ENCODE measurements around the gene RNF10.

RNF10 gene

DNA sequence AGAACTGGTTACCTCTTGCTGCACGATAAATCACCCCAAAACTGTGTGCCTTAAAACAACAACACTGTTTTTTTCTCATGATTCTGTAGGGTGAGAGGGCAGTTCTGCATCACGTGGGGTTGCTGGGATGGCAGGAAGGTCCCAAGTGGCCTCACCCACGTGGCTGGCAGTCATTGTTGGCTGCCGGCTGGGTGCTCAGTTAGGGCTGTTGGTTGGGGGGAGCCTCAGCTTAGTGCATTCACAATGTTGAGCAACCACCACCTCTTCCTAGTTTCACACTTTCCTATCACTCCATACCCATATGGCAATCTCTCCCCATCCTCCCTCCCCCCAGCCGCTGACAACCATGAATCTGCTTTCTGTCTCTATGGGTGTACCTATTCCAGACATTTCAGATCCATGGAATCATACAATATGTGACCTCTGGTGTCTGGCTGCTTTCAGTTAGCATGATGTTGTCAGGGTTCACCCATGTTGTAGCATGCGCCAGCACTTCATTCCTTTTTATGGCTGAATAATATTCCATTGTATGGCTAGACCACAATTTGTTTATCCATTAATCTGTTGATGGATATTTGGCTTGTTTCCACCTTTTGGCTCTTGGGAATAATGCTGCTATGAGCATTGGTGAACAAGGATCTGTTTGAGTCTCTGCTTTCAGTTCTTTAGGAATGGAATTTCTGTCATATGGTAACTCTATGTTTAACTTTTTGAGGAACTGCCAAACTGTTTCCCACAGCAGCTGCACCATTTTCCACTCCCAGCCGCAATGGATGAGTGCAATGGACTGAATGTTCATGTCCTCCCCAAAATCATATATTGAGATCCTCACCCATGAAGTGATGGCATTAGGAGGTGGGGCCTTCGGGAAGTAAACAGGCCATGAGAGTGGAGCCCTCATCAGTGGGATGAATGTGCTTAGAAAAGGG is 58.2 kb downstream of the RNF10 start:
- Histone ChIP-seq H3K79me2 (ENCODE audit: low read length) (no peaks in the 10 kb centered on the region), H3K36me3 (replicated peaks; ENCODE audit: low read depth, low read length) (no peaks in the 10 kb centered on the region), H4K20me1 (ENCODE audit: insufficient read depth, low read length) (no peaks in the 10 kb centered on the region), H3K27ac (ENCODE audit: low read length) (no peak overlapping the region), H3K4me1 (ENCODE audit: low read length) (no peaks in the 10 kb centered on the region), H3K27me3 (ENCODE audit: low read depth, low read length) (no peaks in the 10 kb centered on the region; the same call in 1 of the 2 replicates), H3K9me3 (ENCODE audit: insufficient read depth, low read length) (no peaks in the 10 kb centered on the region), H2AFZ (ENCODE audit: low read depth, low read length) (no peak overlapping the region), H3K4me2 (ENCODE audit: low read length) (no peak overlapping the region), H3K4me3 (ENCODE audit: low read length) (no peak overlapping the region), H3K9ac (ENCODE audit: low read length) (no peak overlapping the region)
- TF ChIP-seq EZH2phosphoT487 (IDR thresholded peaks at IDR 0.05; ENCODE audit: low read depth), result no peak
- no peak for TF ChIP-seq CTCF (IDR thresholded peaks at IDR 0.05; ENCODE audit: low read depth, low read length)

DNA sequence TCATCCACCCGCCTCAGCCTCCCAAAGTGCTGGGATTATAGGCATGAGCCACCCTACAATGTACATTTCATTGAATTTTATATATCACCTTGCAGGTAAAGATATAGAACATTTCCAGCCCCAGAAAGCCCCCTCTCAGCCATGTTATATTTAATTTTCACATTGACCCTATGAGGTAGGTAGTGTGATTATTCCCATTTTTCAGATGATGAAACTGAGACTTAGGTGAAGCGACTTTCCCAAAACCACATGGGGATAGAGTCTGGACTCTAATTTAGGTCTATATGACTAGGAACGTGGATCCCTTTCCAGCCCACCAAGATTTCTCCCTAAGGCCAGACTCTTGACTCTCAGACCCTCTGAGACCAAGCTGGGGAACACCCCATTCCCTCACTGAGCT is 62.7 kb downstream of the RNF10 start:
- Histone ChIP-seq H3K79me2 (ENCODE audit: low read length) (no peaks in the 10 kb centered on the region), H4K20me1 (ENCODE audit: insufficient read depth, low read length) (no peaks in the 10 kb centered on the region), H3K9ac (ENCODE audit: low read length) (no peak overlapping the region), H3K27ac (ENCODE audit: low read length) (no peak overlapping the region), H3K4me1 (ENCODE audit: low read length) (peaks cover 6% of the 10 kb centered on the region), H3K9me3 (ENCODE audit: insufficient read depth, low read length) (no peaks in the 10 kb centered on the region), H2AFZ (ENCODE audit: low read depth, low read length) (no peak overlapping the region), H3K4me2 (ENCODE audit: low read length) (no peak overlapping the region), H3K27me3 (ENCODE audit: low read depth, low read length) (no peaks in the 10 kb centered on the region; the same call in 1 of the 2 replicates), H3K36me3 (replicated peaks; ENCODE audit: low read depth, low read length) (no peaks in the 10 kb centered on the region), H3K4me3 (ENCODE audit: low read length) (no peak overlapping the region)
- TF ChIP-seq CTCF (IDR thresholded peaks at IDR 0.05; ENCODE audit: low read depth, low read length), result no peak
- no peak for TF ChIP-seq EZH2phosphoT487 (IDR thresholded peaks at IDR 0.05; ENCODE audit: low read depth)

GRCh38 chr12:120597861-120598260 is 63.7 kb downstream of the RNF10 start:
- Histone ChIP-seq H3K36me3 (replicated peaks; ENCODE audit: low read depth, low read length) (no peaks in the 10 kb centered on the region), H3K79me2 (ENCODE audit: low read length) (no peaks in the 10 kb centered on the region), H4K20me1 (ENCODE audit: insufficient read depth, low read length) (no peaks in the 10 kb centered on the region), H3K27ac (ENCODE audit: low read length) (no peak overlapping the region), H3K4me2 (ENCODE audit: low read length) (no peak overlapping the region), H2AFZ (ENCODE audit: low read depth, low read length) (no peak overlapping the region), H3K4me3 (ENCODE audit: low read length) (no peak overlapping the region), H3K27me3 (ENCODE audit: low read depth, low read length) (no peaks in the 10 kb centered on the region; the same call in 1 of the 2 replicates), H3K9ac (ENCODE audit: low read length) (no peak overlapping the region), H3K4me1 (ENCODE audit: low read length) (peaks cover 6% of the 10 kb centered on the region), H3K9me3 (ENCODE audit: insufficient read depth, low read length) (no peaks in the 10 kb centered on the region)
- no peak for TF ChIP-seq EZH2phosphoT487 (IDR thresholded peaks at IDR 0.05; ENCODE audit: low read depth)
- no peak for TF ChIP-seq CTCF (IDR thresholded peaks at IDR 0.05; ENCODE audit: low read depth, low read length)

GRCh38 chr12:120598674-120599463 is 64.7 kb downstream of the RNF10 start:
- Histone ChIP-seq H3K36me3 (replicated peaks; ENCODE audit: low read depth, low read length) (no peaks in the 10 kb centered on the region), H2AFZ (ENCODE audit: low read depth, low read length) (peak overlapping the region; percentile 62), H3K79me2 (ENCODE audit: low read length) (no peaks in the 10 kb centered on the region), H4K20me1 (ENCODE audit: insufficient read depth, low read length) (no peaks in the 10 kb centered on the region), H3K9me3 (ENCODE audit: insufficient read depth, low read length) (no peaks in the 10 kb centered on the region), H3K9ac (ENCODE audit: low read length) (no peak overlapping the region), H3K4me3 (ENCODE audit: low read length) (peak overlapping the region; percentile 7; the same call in 1 of the 2 replicates), H3K4me2 (ENCODE audit: low read length) (peak overlapping the region; percentile 35), H3K27me3 (ENCODE audit: low read depth, low read length) (no peaks in the 10 kb centered on the region; the same call in 1 of the 2 replicates), H3K27ac (ENCODE audit: low read length) (no peak overlapping the region), H3K4me1 (ENCODE audit: low read length) (peaks cover 6% of the 10 kb centered on the region)
- TF ChIP-seq CTCF (IDR thresholded peaks at IDR 0.05; ENCODE audit: low read depth, low read length) (no peak), EZH2phosphoT487 (IDR thresholded peaks at IDR 0.05; ENCODE audit: low read depth) (no peak)
